GM18505 (cell line): ENCODE results near the gene ISG20.
A peak's percentile ranks its signal among the peaks of the same experiment; 100 is the strongest.
"Not testable (repeated sequence)": the region's sequence is repeated elsewhere in the genome, so short reads cannot be mapped to it uniquely, and the experiment has no call there.

Experiments used
- ATAC-seq: cut with Tn5 transposase; IDR thresholded peaks from one replicate; pipeline ENCODE4 v1.9.1; 2021; ENCODE audit not compliant: unreplicated experiment
- POLR2A ChIP-seq: IDR thresholded peaks from 4 replicates; pipeline ENCODE4 v1.6.1; 2011; ENCODE audit warnings: borderline replicate concordance; ENCODE audit not compliant: insufficient read depth, insufficient read length; ENCODE audit errors: extremely low read depth

The ISG20 gene

DNA sequence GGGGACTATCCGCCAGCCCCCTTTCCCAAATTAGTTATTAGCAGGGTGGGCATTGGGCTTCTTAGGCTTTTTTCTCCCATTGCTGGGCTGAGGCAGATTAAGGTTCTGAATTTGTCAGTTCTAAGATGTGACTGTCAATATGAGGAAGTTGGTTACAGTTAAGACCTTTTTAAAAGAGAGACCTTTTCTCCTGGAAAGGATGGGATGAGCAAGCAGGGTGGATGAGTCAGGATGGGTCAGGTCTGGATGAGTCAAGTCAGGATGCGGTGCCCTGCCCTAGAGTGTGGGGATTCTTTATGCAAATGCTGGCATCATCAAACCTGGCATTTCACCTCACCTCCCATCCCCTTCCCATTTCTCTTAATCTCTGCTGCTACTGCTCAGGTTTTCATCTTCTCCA lies 15.8 kb upstream of the ISG20 start:
- ATAC-seq, result no peak
- no peak for TF ChIP-seq POLR2A

DNA sequence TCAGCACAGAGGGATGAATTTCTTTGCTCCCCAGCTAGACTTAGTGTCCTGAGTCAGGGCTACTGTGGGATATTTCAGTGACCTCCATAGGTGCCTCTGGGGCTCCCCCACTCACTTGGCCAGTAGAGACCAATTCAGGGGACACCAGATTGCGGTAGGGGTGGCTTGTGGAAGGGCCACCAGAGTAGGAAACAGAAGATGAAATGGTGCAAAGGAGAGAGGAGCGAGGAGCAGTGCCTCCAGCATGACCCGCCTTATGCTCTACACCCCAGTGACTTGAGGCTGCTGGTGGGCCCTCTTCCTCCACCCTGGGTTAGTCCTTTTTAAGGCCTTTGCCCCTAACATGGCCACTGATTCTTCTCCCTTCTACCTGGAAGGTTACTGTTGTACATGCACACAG lies 15.2 kb upstream of the ISG20 start:
- no peak for TF ChIP-seq POLR2A
- ATAC-seq, result no peak

DNA sequence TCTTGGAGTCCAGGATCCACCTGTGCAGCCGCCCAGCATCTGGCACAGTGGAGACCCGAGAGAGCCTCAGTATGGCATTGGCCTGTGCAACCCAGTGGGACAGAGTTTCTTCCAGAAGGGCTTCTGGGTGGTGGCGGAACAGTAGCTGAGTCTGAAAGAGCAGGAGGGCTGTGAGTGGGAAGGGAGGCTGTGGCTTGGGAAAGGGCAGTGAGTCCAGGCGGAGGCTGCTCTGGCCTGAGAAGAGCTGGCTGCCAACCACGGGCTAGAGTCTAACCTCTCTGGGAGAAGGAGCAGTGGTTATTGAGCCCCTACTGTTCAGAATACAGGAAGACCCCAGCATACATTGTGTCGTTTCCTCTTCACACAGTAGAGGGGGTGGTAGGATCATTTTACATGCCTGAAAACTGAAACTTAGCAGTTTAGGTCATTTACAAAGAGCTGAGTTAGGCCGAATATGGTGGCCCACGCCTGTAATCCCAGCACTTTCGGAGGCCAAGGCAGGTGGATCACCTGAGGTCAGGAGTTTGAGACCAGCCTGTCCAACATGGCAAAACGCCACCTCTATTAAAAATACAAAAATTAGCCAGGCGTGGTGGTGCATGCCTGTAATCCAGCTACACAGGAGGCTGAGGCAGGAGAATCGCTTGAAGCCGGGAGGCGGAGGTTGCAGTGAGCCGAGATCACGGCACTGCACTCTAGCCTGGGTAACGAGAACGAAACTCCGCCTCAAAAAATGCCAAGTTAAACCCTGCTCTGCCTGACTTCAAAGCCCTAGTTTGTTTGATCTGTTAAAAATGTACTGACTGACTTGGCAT lies 14.5 kb upstream of the ISG20 start:
- ATAC-seq, result peak; percentile 29

DNA sequence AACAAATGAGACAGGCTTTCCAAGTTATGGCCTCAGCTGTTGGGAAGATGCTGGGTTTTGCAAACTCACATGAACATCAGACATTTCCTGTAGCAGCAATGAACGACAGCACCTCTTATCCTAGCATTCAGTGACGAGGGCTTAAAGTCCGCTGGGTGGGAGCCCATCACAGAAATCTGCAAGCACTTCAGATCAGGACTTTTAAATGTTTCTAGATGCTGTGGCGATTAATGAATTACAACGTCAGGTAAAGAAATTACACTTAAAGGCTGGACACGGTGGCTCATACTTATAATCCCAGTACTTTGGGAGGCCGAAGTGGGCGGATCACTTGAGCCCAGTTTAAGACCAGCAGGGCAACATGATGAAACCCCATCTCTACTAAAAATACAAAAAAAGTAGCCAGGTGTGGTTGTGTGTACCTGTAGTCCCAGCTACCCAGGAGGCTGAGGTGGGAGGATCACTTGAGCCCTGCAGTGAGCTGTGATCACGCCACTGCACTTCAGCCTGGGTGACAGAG lies 13.8 kb upstream of the ISG20 start:
- no peak for ATAC-seq
- TF ChIP-seq POLR2A, result no peak

More for the DNA sequence above, 14.5 kb upstream of the ISG20 start:
- TF ChIP-seq POLR2A, result no peak

DNA sequence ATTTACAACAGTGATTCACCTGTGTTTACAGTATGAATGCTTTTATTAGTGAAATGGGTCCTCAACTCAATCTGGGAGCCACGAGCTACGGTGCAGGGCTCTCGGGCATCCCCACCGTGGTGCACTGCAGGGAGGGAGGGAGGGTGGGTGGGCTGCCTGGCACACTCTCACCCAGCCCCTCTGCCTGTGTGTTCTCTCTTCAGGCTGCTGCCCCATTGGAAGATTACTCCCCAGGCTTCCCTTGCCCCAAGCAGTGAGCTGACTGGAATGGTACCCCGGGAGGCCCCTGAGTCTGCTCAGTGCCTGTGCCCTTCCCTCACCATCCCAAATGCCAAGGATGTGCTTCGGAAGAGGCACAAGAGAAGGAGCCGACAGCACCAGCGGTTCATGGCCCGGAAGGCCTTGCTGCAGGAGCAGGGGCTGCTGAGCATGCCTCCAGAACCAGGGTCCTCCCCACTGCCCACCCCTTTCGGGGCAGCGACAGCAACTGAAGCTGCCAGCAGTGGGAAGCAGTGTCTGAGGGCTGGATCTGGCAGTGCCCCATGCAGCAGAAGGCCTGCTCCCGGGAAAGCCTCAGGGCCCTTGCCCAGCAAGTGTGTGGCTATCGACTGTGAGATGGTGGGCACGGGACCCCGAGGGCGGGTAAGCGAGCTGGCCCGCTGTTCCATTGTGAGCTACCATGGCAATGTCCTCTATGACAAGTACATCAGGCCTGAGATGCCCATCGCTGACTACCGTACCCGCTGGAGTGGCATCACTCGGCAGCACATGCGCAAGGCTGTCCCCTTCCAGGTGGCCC lies 12.7 kb upstream of the ISG20 start:
- TF ChIP-seq POLR2A, result no peak
- no peak for ATAC-seq

DNA sequence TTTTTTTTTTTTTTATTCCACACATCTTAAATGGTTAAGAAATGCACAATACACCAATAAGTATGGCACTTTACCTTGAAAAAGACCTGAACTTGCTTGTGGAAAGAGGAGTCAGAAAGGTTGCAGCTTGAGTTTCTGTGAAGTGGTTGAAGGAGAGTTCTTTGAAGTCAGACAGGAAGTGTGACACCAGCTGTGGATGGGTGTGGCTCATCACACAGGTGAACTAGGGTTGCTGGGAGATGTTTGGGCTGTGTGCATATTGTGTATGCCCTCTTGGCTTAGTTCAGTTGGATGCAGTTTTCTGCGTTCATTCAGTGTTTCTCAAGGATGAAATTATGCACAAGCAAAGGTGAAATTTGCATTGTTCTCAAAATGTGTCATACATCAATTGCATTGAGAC lies 11.4 kb upstream of the ISG20 start:
- no peak for ATAC-seq
- TF ChIP-seq POLR2A, result peak; percentile 14

DNA sequence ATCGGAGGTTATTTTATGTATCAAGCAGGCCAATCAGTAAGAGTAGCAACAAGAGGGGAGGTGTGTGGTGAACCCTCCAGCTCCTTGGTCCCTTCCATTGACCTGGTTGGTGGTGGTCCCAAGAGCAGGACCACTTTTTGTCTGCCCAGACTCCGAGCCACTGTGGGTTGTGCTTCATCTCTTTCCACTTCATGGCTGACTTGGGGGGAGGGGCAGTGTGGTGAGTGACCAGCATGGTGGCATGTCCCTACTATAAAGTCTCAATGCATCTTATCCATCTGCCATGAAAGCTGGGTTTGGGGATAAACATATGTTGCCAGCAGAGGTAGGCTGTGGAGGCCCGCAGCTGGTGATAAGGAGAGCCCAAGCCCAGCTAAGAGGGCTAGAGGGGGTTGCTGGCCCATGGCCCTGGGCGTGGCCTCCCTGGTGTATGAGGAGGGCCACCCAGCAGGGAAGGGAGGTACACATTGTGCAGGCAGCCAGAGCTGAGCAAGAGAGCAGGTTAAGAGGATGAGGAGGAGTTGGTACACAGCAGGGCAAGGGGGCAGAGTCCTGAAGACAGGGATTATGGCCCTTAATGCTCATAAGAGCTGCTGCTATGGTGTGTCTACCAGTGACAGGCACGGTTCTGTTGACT lies 10.7 kb upstream of the ISG20 start:
- no peak for TF ChIP-seq POLR2A

DNA sequence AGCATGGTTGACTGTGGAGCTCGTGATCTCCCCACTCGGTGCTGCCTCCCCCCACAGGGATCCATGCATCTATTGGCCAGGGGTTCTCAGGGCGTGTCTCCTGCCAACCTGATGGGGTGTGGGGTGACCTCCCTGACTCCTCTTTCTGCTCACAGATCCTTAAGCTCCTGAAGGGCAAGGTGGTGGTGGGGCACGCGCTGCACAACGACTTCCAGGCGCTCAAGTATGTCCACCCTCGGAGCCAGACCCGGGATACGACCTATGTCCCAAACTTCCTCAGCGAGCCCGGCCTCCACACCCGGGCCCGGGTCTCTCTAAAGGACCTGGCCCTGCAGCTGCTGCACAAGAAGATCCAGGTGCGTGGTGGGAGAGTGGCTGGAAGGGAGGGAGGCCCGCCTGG lies 9.7 kb upstream of the ISG20 start:
- TF ChIP-seq POLR2A, result no peak
- no peak for ATAC-seq

More for the DNA sequence above, 10.7 kb upstream of the ISG20 start:
- no peak for ATAC-seq

DNA sequence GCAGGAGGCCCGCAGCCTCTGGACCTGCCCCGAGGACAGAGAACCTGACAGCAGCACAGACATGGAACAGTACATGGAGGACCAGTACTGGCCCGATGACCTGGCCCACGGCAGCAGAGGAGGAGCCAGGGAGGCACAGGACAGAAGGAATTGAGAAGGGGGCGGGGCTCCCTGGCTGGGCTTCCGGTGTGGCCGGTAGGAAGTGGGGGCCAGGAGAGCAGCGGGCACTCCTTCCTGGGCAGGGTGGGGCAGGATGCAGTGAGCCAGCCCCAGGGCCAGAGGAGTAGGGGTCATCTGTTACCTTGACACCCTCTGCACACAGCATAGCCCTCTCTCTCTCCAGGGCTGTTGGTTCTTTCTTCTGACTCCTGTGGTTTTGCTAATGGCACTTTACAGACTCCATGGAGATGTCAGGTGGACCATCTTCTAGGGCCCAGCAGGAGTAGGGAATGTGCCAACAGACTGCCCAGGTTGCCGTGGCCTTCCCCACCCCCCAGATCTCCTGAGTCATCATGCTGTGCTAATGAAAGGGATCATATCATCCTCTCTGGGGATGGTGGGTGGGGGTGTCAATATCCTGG lies 8.6 kb upstream of the ISG20 start:
- peak; percentile 10 for TF ChIP-seq POLR2A
- ATAC-seq, result no peak

DNA sequence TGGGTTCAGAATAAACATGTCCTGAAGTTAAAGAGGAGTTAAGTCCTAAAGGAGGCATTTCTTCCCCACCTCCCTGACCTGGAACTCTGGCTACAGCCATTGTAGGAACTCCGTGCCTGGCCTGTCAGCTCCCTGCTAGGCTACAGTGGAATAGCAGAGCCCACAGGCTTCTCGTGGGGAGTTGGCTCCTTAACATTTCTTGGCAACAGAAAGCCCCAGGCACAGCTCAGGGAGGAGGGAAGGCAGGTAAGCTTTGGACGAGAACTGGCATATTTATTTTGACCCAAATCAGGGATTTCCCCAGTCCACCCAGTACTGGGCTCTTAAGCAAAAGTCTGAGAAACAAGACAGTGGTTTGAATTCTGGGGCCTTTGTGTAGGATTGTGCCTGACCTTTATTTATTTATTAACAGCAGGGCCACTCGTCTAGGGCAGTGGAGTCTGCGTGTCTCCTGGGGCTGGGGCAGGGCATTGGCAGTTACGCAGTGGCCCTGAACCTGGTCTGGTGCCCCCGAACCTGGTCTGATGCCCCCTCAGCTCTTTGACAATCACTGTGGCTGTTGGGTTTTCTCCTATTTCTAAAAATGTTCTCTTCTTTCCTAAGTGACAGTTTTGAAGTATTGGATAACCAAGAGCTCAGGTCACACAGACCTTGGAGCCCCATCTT lies 7.9 kb upstream of the ISG20 start:
- no peak for ATAC-seq
- TF ChIP-seq POLR2A, result peak; percentile 6

DNA sequence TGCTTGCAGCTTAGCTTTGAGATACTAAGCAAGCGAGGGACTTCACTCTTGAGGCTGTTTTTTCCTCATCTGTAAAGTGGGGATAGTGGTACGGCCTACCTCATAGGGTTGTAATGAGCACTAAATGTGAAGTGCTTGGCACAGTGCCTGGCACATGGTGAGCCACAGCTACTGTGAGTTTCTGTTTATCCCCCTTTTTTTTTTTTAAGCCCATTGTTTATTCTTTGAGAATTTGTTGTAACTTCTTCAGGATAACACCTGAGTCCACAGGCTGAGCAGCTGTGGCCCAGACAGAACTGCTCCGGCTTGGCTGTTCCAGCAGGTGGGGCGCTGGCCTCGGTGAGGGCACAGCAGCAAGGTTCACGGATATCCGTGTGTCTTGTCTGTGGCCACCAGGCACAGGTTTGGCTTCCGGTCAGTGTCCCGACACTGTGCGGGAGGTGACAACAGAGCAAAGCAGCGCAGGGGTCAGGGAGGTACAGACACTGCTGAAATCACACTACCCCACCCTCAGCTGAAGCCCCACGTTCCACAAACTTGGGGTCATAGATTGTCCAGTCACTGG lies 7.3 kb upstream of the ISG20 start:
- no peak for ATAC-seq
- no peak for TF ChIP-seq POLR2A

DNA sequence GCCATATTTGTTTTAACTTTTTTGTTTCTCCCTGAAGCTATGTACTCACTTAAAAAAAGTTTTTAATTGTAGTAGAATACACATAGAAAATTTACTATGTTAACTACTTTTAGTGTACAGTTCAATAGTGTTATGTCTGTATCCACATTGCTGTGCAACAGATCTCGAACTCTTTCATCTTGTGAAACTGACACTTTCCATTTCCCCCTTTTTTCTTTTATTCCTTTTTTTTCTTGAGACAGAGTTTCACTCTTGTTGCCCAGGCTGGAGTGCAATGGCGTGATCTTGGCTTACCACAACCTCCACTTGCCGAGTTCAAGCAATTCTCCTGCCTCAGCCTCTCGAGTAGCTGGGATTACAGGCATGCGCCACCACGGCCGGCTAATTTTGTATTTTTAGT lies 6.0 kb upstream of the ISG20 start:
- not testable (repeated sequence) for ATAC-seq

DNA sequence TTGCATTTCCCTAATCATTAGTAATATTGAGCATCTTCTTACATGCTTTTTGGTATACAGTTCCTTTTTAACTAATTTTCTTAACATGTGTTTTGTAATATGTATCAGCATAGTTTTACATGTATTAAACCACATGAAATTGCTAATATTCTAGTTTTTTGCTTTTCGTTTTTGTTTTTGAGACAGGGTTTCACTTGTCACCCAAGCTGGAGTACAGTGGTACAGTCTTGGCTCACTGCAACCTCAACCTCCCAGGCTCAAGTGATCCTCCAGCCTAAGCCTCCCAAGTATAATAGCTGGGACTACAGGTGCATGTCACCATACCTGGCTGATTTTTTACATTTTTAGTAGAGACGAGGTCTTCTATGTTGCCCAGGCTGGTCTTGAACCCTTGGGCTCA lies 4.4 kb upstream of the ISG20 start:
- ATAC-seq, result no peak
- no peak for TF ChIP-seq POLR2A

DNA sequence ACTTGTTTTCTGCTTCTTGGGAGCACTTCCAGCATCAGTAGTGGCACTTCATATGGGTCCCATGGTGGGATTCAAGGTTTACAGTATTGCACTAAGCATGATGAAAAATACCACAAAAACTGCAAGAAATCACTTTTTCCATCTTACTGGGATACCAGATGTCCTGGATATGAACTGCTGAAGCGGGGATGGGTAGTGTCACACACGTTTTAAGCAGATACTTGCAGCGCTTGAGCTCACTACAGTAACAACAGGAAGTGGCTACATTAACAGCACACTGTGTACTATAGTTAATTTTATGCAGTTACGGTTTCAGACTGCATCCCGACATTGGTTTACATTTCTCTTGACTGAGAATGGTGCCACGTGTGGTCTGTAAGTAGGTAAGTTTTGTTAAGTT lies 3.5 kb upstream of the ISG20 start:
- ATAC-seq, result peak; percentile 26
- TF ChIP-seq POLR2A, result peak; percentile 20
